GM06990 (cell line): ENCODE data around the gene MAEA.

Source experiments
- DNase-seq: peaks from one replicate; pipeline ENCODE4 v3.0.0-alpha.2; 2011; ENCODE audit not compliant: insufficient read length; ENCODE audit errors: extremely low read depth
- H3K27me3 ChIP-seq: replicated peaks from 2 replicates; pipeline ENCODE4 v1.6.0; 2011; ENCODE audit warnings: low read length; ENCODE audit not compliant: control insufficient read depth, insufficient read depth
- H3K36me3 ChIP-seq: 2 replicates; pipeline ENCODE4 v1.5.1; 2011; ENCODE audit warnings: low read length; ENCODE audit not compliant: control insufficient read depth, insufficient read depth
- H3K4me3 ChIP-seq: replicated peaks from 2 replicates; pipeline ENCODE4 v1.5.1; 2011; ENCODE audit warnings: low read depth, mild to moderate bottlenecking, control low read depth, low read length
- CTCF ChIP-seq: IDR thresholded peaks from 2 replicates; pipeline ENCODE4 v1.5.1; 2011; ENCODE audit warnings: low read length, control low read depth, mild to moderate bottlenecking, inconsistent platforms; ENCODE audit not compliant: insufficient read depth, poor library complexity, severe bottlenecking

MAEA gene

GRCh38 chr4:1381181-1381621, 91.5 kb downstream of the MAEA start:
- DNase-seq, result no peak
- no peak for TF ChIP-seq CTCF
- Histone ChIP-seq H3K27me3 (no peaks in the 10 kb centered on the region), H3K36me3 (peaks cover 2% of the 10 kb centered on the region), H3K4me3 (no peak overlapping the region)

GRCh38 chr4:1381944-1382541, 92.4 kb downstream of the MAEA start:
- H3K36me3 ChIP-seq, result peaks cover 2% of the 10 kb centered on the region
- H3K27me3 ChIP-seq, result no peaks in the 10 kb centered on the region
- DNase-seq, result no peak
- no peak for TF ChIP-seq CTCF
- no peak overlapping the region for H3K4me3 ChIP-seq

GRCh38 chr4:1382776-1383727, 93.4 kb downstream of the MAEA start:
- no peak overlapping the region for H3K4me3 ChIP-seq
- TF ChIP-seq CTCF, result no peak
- peaks cover 2% of the 10 kb centered on the region for H3K36me3 ChIP-seq
- no peak for DNase-seq
- H3K27me3 ChIP-seq, result no peaks in the 10 kb centered on the region

- H3K4me3 ChIP-seq, result no peak overlapping the region
- no peak for TF ChIP-seq CTCF
- DNase-seq, result no peak
- H3K27me3 ChIP-seq, result no peaks in the 10 kb centered on the region
- peaks cover 2% of the 10 kb centered on the region for H3K36me3 ChIP-seq
Observed at GRCh38 chr4:1383728-1384591, 94.3 kb downstream of the MAEA start.

GRCh38 chr4:1384675-1385372, 95.1 kb downstream of the MAEA start:
- DNase-seq, result no peak
- no peak for TF ChIP-seq CTCF
- peaks cover 2% of the 10 kb centered on the region for H3K36me3 ChIP-seq
- H3K4me3 ChIP-seq, result no peak overlapping the region
- H3K27me3 ChIP-seq, result no peaks in the 10 kb centered on the region
